ENCODE data around the gene ELMO1.

GRCh38 chr7:37032258-37032601 lies 416.4 kb downstream of the ELMO1 start:
- TF ChIP-seq CTCF (IDR thresholded peaks at IDR 0.05): no peak
- no peak for TF ChIP-seq EP300 (IDR thresholded peaks at IDR 0.05)
- TF ChIP-seq POLR2A (IDR thresholded peaks at IDR 0.05): no peak
